Activated T-cell treated with anti-CD3 and anti-CD28 coated beads, Interleukin-2, amount 50 U/mL, for 72 hours (primary cell): ENCODE data around the gene MICALL2. TPM values are rescaled to one million over a fixed set of nuclear protein-coding genes. Genes with fewer than 3 reads are reported as not detected.
"Not testable (repeated sequence)": the region's sequence is repeated elsewhere in the genome, so short reads cannot be mapped to it uniquely, and the experiment has no call there.

Experiments used
- ATAC-seq, 2 donors: fragments of 150-1000 bp; cut with Tn5 transposase; replicated peaks in 1 of 2; 2 replicates each; pipeline ENCODE4 v1.10.0; 2021; ENCODE audit warnings: moderate library complexity in 2 of 2, mild to moderate bottlenecking in 1 of 2
- DNase-seq, 2 donors: peaks; one replicate each; pipeline ENCODE4 v3.0.0; 2021 to 2022; ENCODE audit warnings: mixed read lengths in 1 of 2
- H3K27ac Mint-ChIP-seq: one replicate; pipeline ENCODE4 v1.8.0; 2022; ENCODE audit warnings: mild to moderate bottlenecking, moderate library complexity, mixed read lengths
- H3K27me3 Mint-ChIP-seq: one replicate; pipeline ENCODE4 v1.8.0; 2022; ENCODE audit warnings: low read depth, mixed read lengths
- H3K36me3 Mint-ChIP-seq, 2 donors: one replicate each; pipeline ENCODE4 v1.8.0; 2022; ENCODE audit warnings: mixed read lengths in 2 of 2, mild to moderate bottlenecking in 1 of 2; ENCODE audit not compliant: insufficient read depth in 2 of 2
- H3K4me1 Mint-ChIP-seq: one replicate; pipeline ENCODE4 v1.8.0; 2022; ENCODE audit warnings: low read depth, mixed read lengths
- H3K4me3 Mint-ChIP-seq, 2 donors: one replicate each; pipeline ENCODE4 v1.8.0; 2022; ENCODE audit warnings: mild to moderate bottlenecking in 2 of 2, mixed read lengths in 2 of 2, moderate library complexity in 2 of 2
- H3K9me3 Mint-ChIP-seq, 2 donors: one replicate each; pipeline ENCODE4 v1.8.0; 2022; ENCODE audit warnings: mixed read lengths in 2 of 2
- total RNA-seq, 2 donors: library from RNA; stranded (reverse); gene quantifications; one replicate each; pipeline ENCODE4 v1.2.3, GENCODE V29; 2022

The MICALL2 gene
- total RNA-seq, 2 donors from 2014 or later, result 3.5 to 3.7 TPM

- H3K36me3 Mint-ChIP-seq, result no peaks in the 10 kb centered on the region
- DNase-seq (no peak), ATAC-seq (no peak)
- no peak overlapping the region for H3K27ac Mint-ChIP-seq
- H3K4me3 Mint-ChIP-seq, result no peak overlapping the region
- H3K4me1 Mint-ChIP-seq, result no peaks in the 10 kb centered on the region
- no peaks in the 10 kb centered on the region for H3K9me3 Mint-ChIP-seq
- H3K27me3 Mint-ChIP-seq, result no peaks in the 10 kb centered on the region
Measured at GRCh38 chr7:1447112-1447511, 12.2 kb downstream of the MICALL2 start.

GRCh38 chr7:1446620-1447032, 12.6 kb downstream of the MICALL2 start:
- no peak for DNase-seq
- ATAC-seq, result no peak
- H3K4me3 Mint-ChIP-seq, result no peak overlapping the region
- no peaks in the 10 kb centered on the region for H3K9me3 Mint-ChIP-seq
- no peaks in the 10 kb centered on the region for H3K36me3 Mint-ChIP-seq
- H3K4me1 Mint-ChIP-seq, result no peaks in the 10 kb centered on the region
- no peak overlapping the region for H3K27ac Mint-ChIP-seq
- H3K27me3 Mint-ChIP-seq, result no peaks in the 10 kb centered on the region

GRCh38 chr7:1446026-1446425, 13.2 kb downstream of the MICALL2 start:
- not testable (repeated sequence) for H3K9me3 Mint-ChIP-seq, H3K36me3 Mint-ChIP-seq, ATAC-seq, H3K27ac Mint-ChIP-seq, H3K4me3 Mint-ChIP-seq, H3K27me3 Mint-ChIP-seq, H3K4me1 Mint-ChIP-seq, DNase-seq

- H3K27me3 Mint-ChIP-seq, result no peaks in the 10 kb centered on the region
- no peak overlapping the region for H3K4me3 Mint-ChIP-seq
- ATAC-seq (no peak), DNase-seq (no peak)
- H3K4me1 Mint-ChIP-seq, result no peaks in the 10 kb centered on the region
- no peak overlapping the region for H3K27ac Mint-ChIP-seq
- H3K9me3 Mint-ChIP-seq, result no peaks in the 10 kb centered on the region
- no peaks in the 10 kb centered on the region for H3K36me3 Mint-ChIP-seq
Measured at GRCh38 chr7:1445341-1445740, 13.9 kb downstream of the MICALL2 start.

- no peaks in the 10 kb centered on the region for H3K36me3 Mint-ChIP-seq
- no peak overlapping the region for H3K4me3 Mint-ChIP-seq
- ATAC-seq (no peak), DNase-seq (no peak)
- H3K9me3 Mint-ChIP-seq, result no peaks in the 10 kb centered on the region
- H3K4me1 Mint-ChIP-seq, result no peaks in the 10 kb centered on the region
- H3K27ac Mint-ChIP-seq, result no peak overlapping the region
- H3K27me3 Mint-ChIP-seq, result no peaks in the 10 kb centered on the region
Measured at GRCh38 chr7:1444925-1445322, 14.3 kb downstream of the MICALL2 start.

GRCh38 chr7:1444214-1444924, 14.9 kb downstream of the MICALL2 start:
- ATAC-seq (no peak), DNase-seq (no peak)
- no peak overlapping the region for H3K4me3 Mint-ChIP-seq
- H3K27me3 Mint-ChIP-seq, result no peaks in the 10 kb centered on the region
- no peaks in the 10 kb centered on the region for H3K9me3 Mint-ChIP-seq
- H3K27ac Mint-ChIP-seq, result no peak overlapping the region
- no peaks in the 10 kb centered on the region for H3K4me1 Mint-ChIP-seq
- no peaks in the 10 kb centered on the region for H3K36me3 Mint-ChIP-seq

GRCh38 chr7:1443587-1444200, 15.6 kb downstream of the MICALL2 start:
- H3K4me1 Mint-ChIP-seq, H3K36me3 Mint-ChIP-seq, ATAC-seq, DNase-seq, H3K9me3 Mint-ChIP-seq, H3K27me3 Mint-ChIP-seq, H3K27ac Mint-ChIP-seq, H3K4me3 Mint-ChIP-seq: not testable (repeated sequence)

- DNase-seq, result no peak
- no peak overlapping the region for H3K4me3 Mint-ChIP-seq
- H3K27me3 Mint-ChIP-seq, result no peaks in the 10 kb centered on the region
- ATAC-seq, result no peak
- no peak overlapping the region for H3K27ac Mint-ChIP-seq
- H3K4me1 Mint-ChIP-seq, result no peaks in the 10 kb centered on the region
- no peaks in the 10 kb centered on the region for H3K36me3 Mint-ChIP-seq
- no peaks in the 10 kb centered on the region for H3K9me3 Mint-ChIP-seq
Measured at GRCh38 chr7:1442355-1443124, 16.7 kb downstream of the MICALL2 start.

- no peaks in the 10 kb centered on the region for H3K36me3 Mint-ChIP-seq
- DNase-seq, result no peak
- no peak for ATAC-seq
- H3K27me3 Mint-ChIP-seq, result no peaks in the 10 kb centered on the region
- no peak overlapping the region for H3K27ac Mint-ChIP-seq
- no peak overlapping the region for H3K4me3 Mint-ChIP-seq
- H3K4me1 Mint-ChIP-seq, result no peaks in the 10 kb centered on the region
- H3K9me3 Mint-ChIP-seq, result no peaks in the 10 kb centered on the region
Measured at GRCh38 chr7:1441615-1442354, 17.5 kb downstream of the MICALL2 start.

GRCh38 chr7:1440620-1441019, 18.6 kb downstream of the MICALL2 start:
- Mint-ChIP-seq H3K36me3 (no peaks in the 10 kb centered on the region), H3K27me3 (no peaks in the 10 kb centered on the region), H3K9me3 (no peaks in the 10 kb centered on the region), H3K4me3 (no peak overlapping the region), H3K27ac (no peak overlapping the region), H3K4me1 (no peaks in the 10 kb centered on the region)
- no peak for DNase-seq
- ATAC-seq, result no peak

- Mint-ChIP-seq H3K36me3 (no peaks in the 10 kb centered on the region), H3K4me1 (no peaks in the 10 kb centered on the region), H3K4me3 (no peak overlapping the region), H3K9me3 (no peaks in the 10 kb centered on the region), H3K27me3 (no peaks in the 10 kb centered on the region), H3K27ac (no peak overlapping the region)
- ATAC-seq (no peak), DNase-seq (no peak)
Measured at GRCh38 chr7:1439373-1440363, 19.6 kb downstream of the MICALL2 start.

- no peak overlapping the region for H3K27ac Mint-ChIP-seq
Measured at GRCh38 chr7:1438821-1439220, 20.4 kb downstream of the MICALL2 start.

More at GRCh38 chr7:1438821-1439220, 20.4 kb downstream of the MICALL2 start:
- H3K4me1 Mint-ChIP-seq, result no peaks in the 10 kb centered on the region
- H3K27me3 Mint-ChIP-seq, result no peaks in the 10 kb centered on the region
- no peak for DNase-seq
- no peak for ATAC-seq
- H3K9me3 Mint-ChIP-seq, result no peaks in the 10 kb centered on the region
- H3K4me3 Mint-ChIP-seq, result no peak overlapping the region
- H3K36me3 Mint-ChIP-seq, result no peaks in the 10 kb centered on the region
